Epidermal melanocyte (primary cell): ENCODE measurements around the gene GRHL1.

ENCODE experiments used
- DNase-seq: peaks from one replicate; pipeline ENCODE4 v3.0.0; 2011; ENCODE audit warnings: low spot score; ENCODE audit not compliant: insufficient read length

Gene GRHL1

GRCh38 chr2:9993488-9994165 is 42.1 kb downstream of the GRHL1 start:
- DNase-seq, result no peak

- no peak for DNase-seq
Observed at GRCh38 chr2:9994462-9994861, 43.0 kb downstream of the GRHL1 start.

GRCh38 chr2:9995059-9995458 is 43.6 kb downstream of the GRHL1 start:
- DNase-seq, result no peak

GRCh38 chr2:9996321-9996720 is 44.8 kb downstream of the GRHL1 start:
- no peak for DNase-seq

GRCh38 chr2:9997936-9998335 is 46.4 kb downstream of the GRHL1 start:
- no peak for DNase-seq

GRCh38 chr2:9998916-9999654 is 47.6 kb downstream of the GRHL1 start:
- no peak for DNase-seq

- DNase-seq, result no peak
Observed at GRCh38 chr2:9999693-10000092, 48.2 kb downstream of the GRHL1 start.

GRCh38 chr2:10000541-10000940 is 49.0 kb downstream of the GRHL1 start:
- DNase-seq, result no peak

GRCh38 chr2:10001586-10001985 is 50.1 kb downstream of the GRHL1 start:
- DNase-seq, result no peak

- DNase-seq, result no peak
Observed at GRCh38 chr2:10002109-10002508, 50.6 kb downstream of the GRHL1 start.

GRCh38 chr2:10002681-10003080 is 51.2 kb downstream of the GRHL1 start:
- DNase-seq, result no peak

GRCh38 chr2:10003206-10004125 is 52.0 kb downstream of the GRHL1 start:
- no peak for DNase-seq

GRCh38 chr2:10004401-10004800 is 52.9 kb downstream of the GRHL1 start:
- no peak for DNase-seq

- no peak for DNase-seq
Observed at GRCh38 chr2:10004836-10005235, 53.3 kb downstream of the GRHL1 start.

GRCh38 chr2:10005461-10006235 is 54.2 kb downstream of the GRHL1 start:
- no peak for DNase-seq

- DNase-seq, result no peak
Observed at GRCh38 chr2:10006236-10007161, 55.0 kb downstream of the GRHL1 start.

GRCh38 chr2:10007435-10007834 is 55.9 kb downstream of the GRHL1 start:
- DNase-seq, result no peak

- DNase-seq, result no peak
Observed at GRCh38 chr2:10007921-10008808, 56.7 kb downstream of the GRHL1 start.

- no peak for DNase-seq
Observed at GRCh38 chr2:10008809-10009176, 57.3 kb downstream of the GRHL1 start.
